SK-N-SH (cell line): ENCODE data around the gene GATC. TPM values are rescaled to one million over a fixed set of nuclear protein-coding genes. Genes with fewer than 3 reads are reported as not detected.

ENCODE experiments used
- CTCF ChIA-PET: fragments of 300-600, 350-600 bp; formaldehyde crosslinking; extraction: SDS; loops from one replicate; lab custom pipeline; 2021; lab: Yijun Ruan, JAX
- POLR2A ChIA-PET: fragments of 350-600 bp; sonication (Branson Sonifier 250); formaldehyde crosslinking; extraction: SDS; loops from one replicate; lab custom pipeline; 2020; ENCODE audit warnings: antibody characterized with exemption, inconsistent platforms; lab: Yijun Ruan, JAX
- DNase-seq: peaks from one replicate; pipeline ENCODE4 v3.0.0; 2012
- H2AFZ ChIP-seq: fragments of 200-600 bp; sonication (generic); 2 replicates; pipeline ENCODE4 v1.8.1; 2016; ENCODE audit warnings: antibody characterized with exemption, mild to moderate bottlenecking, low read depth
- H3F3A ChIP-seq: fragments of 200-600 bp; sonication (generic); replicated peaks from 2 replicates; pipeline ENCODE3; 2016; ENCODE audit warnings: antibody characterized with exemption, mild to moderate bottlenecking; ENCODE audit not compliant: insufficient read depth
- H3K27ac ChIP-seq, 2 experiments: fragments of 200-500 bp in 1 of 2; fragments of 200-600 bp in 1 of 2; sonication (Bioruptor generic) in 1 of 2; sonication (generic), shearing (Covaris generic) in 1 of 2; 2 replicates each; pipeline versions ENCODE4 v1.5.1 to v1.6.1; 2014 to 2016; ENCODE audit warnings: low read depth in 2 of 2, inconsistent platforms in 1 of 2, low read length in 1 of 2, mild to moderate bottlenecking in 1 of 2, mixed read lengths in 1 of 2
- H3K27me3 ChIP-seq: fragments of 200-600 bp; sonication (generic), shearing (Covaris generic); 2 replicates; pipeline ENCODE4 v1.6.1; 2016; ENCODE audit warnings: mixed run types; ENCODE audit not compliant: insufficient read depth
- H3K36me3 ChIP-seq, 2 experiments: fragments of 200-500 bp in 1 of 2; fragments of 200-600 bp in 1 of 2; sonication (Bioruptor generic) in 1 of 2; sonication (generic) in 1 of 2; replicated peaks in 1 of 2; 2 replicates each; pipeline versions ENCODE3 to v1.5.1; 2014 to 2016; ENCODE audit warnings: low read length in 1 of 2, mild to moderate bottlenecking in 1 of 2; ENCODE audit not compliant: insufficient read depth in 2 of 2, control insufficient read depth in 1 of 2
- H3K4me1 ChIP-seq, 2 experiments: fragments of 200-500 bp in 1 of 2; fragments of 200-600 bp in 1 of 2; sonication (Bioruptor generic) in 1 of 2; sonication (generic), shearing (Covaris generic) in 1 of 2; 2 replicates each; pipeline versions ENCODE4 v1.5.1 to v1.6.1; 2014 to 2016; ENCODE audit warnings: low read depth in 1 of 2, low read length in 1 of 2, mixed run types in 1 of 2; ENCODE audit not compliant: insufficient read depth in 2 of 2, control insufficient read depth in 1 of 2
- H3K4me2 ChIP-seq: fragments of 200-600 bp; sonication (generic), shearing (Covaris generic); 2 replicates; pipeline ENCODE4 v1.6.1; 2017; ENCODE audit warnings: mixed run types
- H3K4me3 ChIP-seq, 2 experiments: fragments of 200-500 bp in 1 of 2; fragments of 200-600 bp in 1 of 2; sonication (Bioruptor generic) in 1 of 2; sonication (generic), shearing (Covaris generic) in 1 of 2; 2 replicates each; pipeline versions ENCODE4 v1.5.1 to v1.8.1; 2014 to 2016; ENCODE audit warnings: low read depth in 2 of 2, inconsistent platforms in 1 of 2, low read length in 1 of 2, mild to moderate bottlenecking in 1 of 2, mixed read lengths in 1 of 2, moderate library complexity in 1 of 2
- H3K79me2 ChIP-seq: fragments of 200-600 bp; sonication (generic); 2 replicates; pipeline ENCODE4 v1.8.1; 2017; ENCODE audit warnings: mild to moderate bottlenecking; ENCODE audit not compliant: insufficient read depth
- H3K9ac ChIP-seq: fragments of 200-600 bp; sonication (generic); 2 replicates; pipeline ENCODE4 v1.6.1; 2017; ENCODE audit warnings: mixed run types
- H3K9me2 ChIP-seq: fragments of 200-600 bp; sonication (generic); 2 replicates; pipeline ENCODE4 v1.6.1; 2017; ENCODE audit warnings: mixed run types
- H3K9me3 ChIP-seq: fragments of 200-600 bp; sonication (generic); 2 replicates; pipeline ENCODE4 v1.6.1; 2017; ENCODE audit warnings: mixed run types, mild to moderate bottlenecking, moderate library complexity
- H4K20me1 ChIP-seq: fragments of 200-600 bp; sonication (generic); 2 replicates; pipeline ENCODE4 v1.6.1; 2017; ENCODE audit warnings: mild to moderate bottlenecking, mixed run types; ENCODE audit not compliant: insufficient read depth
- ELF1 ChIP-seq: IDR thresholded peaks from 2 replicates; pipeline ENCODE4 v1.4.0; 2012
- EZH2phosphoT487 ChIP-seq: fragments of 200-600 bp; sonication (generic); IDR thresholded peaks from 2 replicates; pipeline ENCODE4 v1.6.1; 2017; ENCODE audit warnings: low read depth, mixed run types, mild to moderate bottlenecking, antibody characterized with exemption, moderate library complexity, borderline replicate concordance
- FOXJ3 ChIP-seq: sonication (generic); formaldehyde crosslinking; IDR thresholded peaks from 2 replicates; pipeline ENCODE4 v1.5.1; 2020; ENCODE audit warnings: mild to moderate bottlenecking, missing genetic modification reagents
- GATA2 ChIP-seq: sonication (generic); formaldehyde crosslinking; IDR thresholded peaks from 2 replicates; pipeline ENCODE4 v1.5.0; 2020; ENCODE audit warnings: mild to moderate bottlenecking, missing genetic modification reagents
- JUND ChIP-seq: IDR thresholded peaks from 2 replicates; pipeline ENCODE4 v1.4.0; 2012
- MEF2A ChIP-seq: IDR thresholded peaks from 2 replicates; pipeline ENCODE4 v1.4.0; 2012; ENCODE audit warnings: low read depth, borderline replicate concordance
- MXI1 ChIP-seq: IDR thresholded peaks from 2 replicates; pipeline ENCODE4 v1.6.1; 2012; ENCODE audit warnings: mild to moderate bottlenecking, low read depth, low read length, improper control_type of control experiment
- NFIC ChIP-seq: IDR thresholded peaks from 2 replicates; pipeline ENCODE4 v1.4.0; 2012; ENCODE audit warnings: borderline replicate concordance
- RAD21 ChIP-seq: IDR thresholded peaks from 2 replicates; pipeline ENCODE4 v1.6.1; 2012; ENCODE audit warnings: mild to moderate bottlenecking, low read length
- RCOR1 ChIP-seq: fragments of 150-350 bp; IDR thresholded peaks from 2 replicates; pipeline ENCODE4 v1.6.1; 2017; ENCODE audit warnings: antibody characterized with exemption, low read length
- RFX5 ChIP-seq: IDR thresholded peaks from 2 replicates; pipeline ENCODE4 v1.6.1; 2012; ENCODE audit warnings: mild to moderate bottlenecking, improper control_type of control experiment, low read length
- RXRA ChIP-seq: IDR thresholded peaks from 2 replicates; pipeline ENCODE4 v1.4.0; 2012; ENCODE audit warnings: low read depth, mild to moderate bottlenecking, borderline replicate concordance
- TCF12 ChIP-seq: IDR thresholded peaks from 2 replicates; pipeline ENCODE4 v1.4.0; 2012
- TEAD4 ChIP-seq: IDR thresholded peaks from 2 replicates; pipeline ENCODE4 v1.4.0; 2012; ENCODE audit warnings: mild to moderate bottlenecking, borderline replicate concordance; ENCODE audit not compliant: insufficient read depth
- WGBS: methylation state at CpG from one replicate; pipeline ENCODE4 v1.1.6; 2017; ENCODE audit warnings: low lambda C conversion rate; 5-methylcytosine and 5-hydroxymethylcytosine counted together
- polyA plus RNA-seq, 3 experiments: library from polyadenylated mRNA; depleted of rRNA; stranded (reverse); fragments of >200 nt; gene quantifications; 2 replicates each; pipeline ENCODE4 v1.2.3, GENCODE V29; 2012
- TF ChIP-seq, protein P1 (sequence below): fragments of 150-350 bp; IDR thresholded peaks from 2 replicates; pipeline ENCODE4 v1.6.1; 2017; ENCODE audit warnings: antibody characterized with exemption, low read length, low read depth, borderline replicate concordance
- TF ChIP-seq, protein P2 (sequence below): IDR thresholded peaks from 2 replicates; pipeline ENCODE4 v1.4.0; 2012; ENCODE audit warnings: low read depth, borderline replicate concordance
- TF ChIP-seq, protein P3 (sequence below): IDR thresholded peaks from 2 replicates; pipeline ENCODE4 v1.4.0; 2012; ENCODE audit warnings: low read depth, borderline replicate concordance
- TF ChIP-seq, protein P4 (sequence below): IDR thresholded peaks from 2 replicates; pipeline ENCODE4; 2012

Gene GATC
- polyA plus RNA-seq, 1 of the 3 experiments (the other 2 are of a cell fraction), result 10.6 TPM

DNA sequence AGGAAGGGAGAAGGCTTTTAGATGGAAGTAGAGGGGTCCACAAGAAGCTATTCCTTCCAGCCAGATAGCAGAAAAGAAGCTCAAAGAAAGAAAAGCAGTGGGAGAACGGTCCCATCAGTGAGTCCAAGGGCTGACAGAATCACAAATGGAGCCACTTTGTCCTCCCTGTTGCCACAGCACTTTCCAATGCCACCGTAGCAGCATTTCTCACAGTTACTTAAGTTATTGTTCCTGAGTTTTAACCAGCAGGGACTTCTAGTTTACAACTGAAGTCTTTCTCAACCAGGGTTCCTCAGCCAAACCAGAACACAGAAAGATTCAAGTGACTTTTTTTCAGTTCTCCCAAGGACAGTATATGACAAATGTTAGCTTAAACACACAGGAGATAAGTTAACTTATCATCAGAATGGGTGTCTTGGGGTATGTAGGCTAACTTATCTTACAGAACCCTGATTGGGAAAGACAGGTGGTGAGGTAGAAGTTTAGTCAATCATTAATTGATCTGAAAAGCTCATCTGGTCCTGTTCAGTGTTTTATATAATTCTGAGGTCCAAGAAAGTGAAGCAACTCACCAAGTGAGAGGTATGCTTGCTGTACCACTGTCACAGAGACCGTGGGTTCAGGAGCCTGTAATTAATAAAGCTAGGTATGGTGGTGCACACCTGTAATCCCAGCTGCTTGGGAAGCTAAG lies 7.0 kb downstream of the GATC start:
- ChIA-PET CTCF (interaction anchor here (0.7 to 3.8 kb wide), 13 partner anchors 8 to 151 kb away, joined by 3 to 18 read pairs (median 4); partner anchors contain the start of gene SIRT4), POLR2A (no interaction called here)
- H3K4me2 ChIP-seq, result no peak overlapping the region
- no peaks in the 10 kb centered on the region for H3K9me2 ChIP-seq
- peaks cover 23 to 64% of the 10 kb centered on the region in 2 experiments for H3K36me3 ChIP-seq
- H3K9me3 ChIP-seq, result no peaks in the 10 kb centered on the region
- no peak overlapping the region for H3K4me3 ChIP-seq
- 100% methylated on average over 3 of the region's 3 CpGs for WGBS
- DNase-seq, result no peak
- no peak overlapping the region for H3K9ac ChIP-seq
- no peaks in the 10 kb centered on the region for H3K27me3 ChIP-seq
- H3K27ac ChIP-seq, result no peak overlapping the region
- TF ChIP-seq RCOR1, result no peak
- TF ChIP-seq NFIC, result no peak
- TF ChIP-seq, protein P1, sequence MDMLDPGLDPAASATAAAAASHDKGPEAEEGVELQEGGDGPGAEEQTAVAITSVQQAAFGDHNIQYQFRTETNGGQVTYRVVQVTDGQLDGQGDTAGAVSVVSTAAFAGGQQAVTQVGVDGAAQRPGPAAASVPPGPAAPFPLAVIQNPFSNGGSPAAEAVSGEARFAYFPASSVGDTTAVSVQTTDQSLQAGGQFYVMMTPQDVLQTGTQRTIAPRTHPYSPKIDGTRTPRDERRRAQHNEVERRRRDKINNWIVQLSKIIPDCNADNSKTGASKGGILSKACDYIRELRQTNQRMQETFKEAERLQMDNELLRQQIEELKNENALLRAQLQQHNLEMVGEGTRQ, result no peak
- TF ChIP-seq, protein P2, sequence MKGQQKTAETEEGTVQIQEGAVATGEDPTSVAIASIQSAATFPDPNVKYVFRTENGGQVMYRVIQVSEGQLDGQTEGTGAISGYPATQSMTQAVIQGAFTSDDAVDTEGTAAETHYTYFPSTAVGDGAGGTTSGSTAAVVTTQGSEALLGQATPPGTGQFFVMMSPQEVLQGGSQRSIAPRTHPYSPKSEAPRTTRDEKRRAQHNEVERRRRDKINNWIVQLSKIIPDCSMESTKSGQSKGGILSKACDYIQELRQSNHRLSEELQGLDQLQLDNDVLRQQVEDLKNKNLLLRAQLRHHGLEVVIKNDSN, result no peak
- no peak for TF ChIP-seq MXI1
- no peak for TF ChIP-seq RFX5
- TF ChIP-seq EZH2phosphoT487, result no peak
- TF ChIP-seq GATA2, result no peak
- TF ChIP-seq TEAD4, result no peak
- no peak for TF ChIP-seq ELF1
- TF ChIP-seq RAD21, result no peak
- TF ChIP-seq, protein P3, sequence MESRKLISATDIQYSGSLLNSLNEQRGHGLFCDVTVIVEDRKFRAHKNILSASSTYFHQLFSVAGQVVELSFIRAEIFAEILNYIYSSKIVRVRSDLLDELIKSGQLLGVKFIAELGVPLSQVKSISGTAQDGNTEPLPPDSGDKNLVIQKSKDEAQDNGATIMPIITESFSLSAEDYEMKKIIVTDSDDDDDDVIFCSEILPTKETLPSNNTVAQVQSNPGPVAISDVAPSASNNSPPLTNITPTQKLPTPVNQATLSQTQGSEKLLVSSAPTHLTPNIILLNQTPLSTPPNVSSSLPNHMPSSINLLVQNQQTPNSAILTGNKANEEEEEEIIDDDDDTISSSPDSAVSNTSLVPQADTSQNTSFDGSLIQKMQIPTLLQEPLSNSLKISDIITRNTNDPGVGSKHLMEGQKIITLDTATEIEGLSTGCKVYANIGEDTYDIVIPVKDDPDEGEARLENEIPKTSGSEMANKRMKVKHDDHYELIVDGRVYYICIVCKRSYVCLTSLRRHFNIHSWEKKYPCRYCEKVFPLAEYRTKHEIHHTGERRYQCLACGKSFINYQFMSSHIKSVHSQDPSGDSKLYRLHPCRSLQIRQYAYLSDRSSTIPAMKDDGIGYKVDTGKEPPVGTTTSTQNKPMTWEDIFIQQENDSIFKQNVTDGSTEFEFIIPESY, result no peak
- no peak for TF ChIP-seq FOXJ3 (CRISPR knock-in tag)
- TF ChIP-seq, protein P4, sequence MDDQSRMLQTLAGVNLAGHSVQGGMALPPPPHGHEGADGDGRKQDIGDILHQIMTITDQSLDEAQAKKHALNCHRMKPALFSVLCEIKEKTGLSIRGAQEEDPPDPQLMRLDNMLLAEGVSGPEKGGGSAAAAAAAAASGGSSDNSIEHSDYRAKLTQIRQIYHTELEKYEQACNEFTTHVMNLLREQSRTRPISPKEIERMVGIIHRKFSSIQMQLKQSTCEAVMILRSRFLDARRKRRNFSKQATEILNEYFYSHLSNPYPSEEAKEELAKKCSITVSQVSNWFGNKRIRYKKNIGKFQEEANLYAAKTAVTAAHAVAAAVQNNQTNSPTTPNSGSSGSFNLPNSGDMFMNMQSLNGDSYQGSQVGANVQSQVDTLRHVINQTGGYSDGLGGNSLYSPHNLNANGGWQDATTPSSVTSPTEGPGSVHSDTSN, result no peak
- no peak for TF ChIP-seq TCF12
- TF ChIP-seq JUND, result no peak
- TF ChIP-seq RXRA, result no peak
- no peak for TF ChIP-seq MEF2A
- H3F3A ChIP-seq, result peaks cover 43% of the 10 kb centered on the region
- no peaks in the 10 kb centered on the region for H3K4me1 ChIP-seq
- H3K79me2 ChIP-seq, result peaks cover 56% of the 10 kb centered on the region
- peaks cover 24% of the 10 kb centered on the region for H4K20me1 ChIP-seq
- H2AFZ ChIP-seq, result no peak overlapping the region
